Hepatic stellate cell (primary cell): ENCODE measurements around the gene GRK3.
"Not testable (repeated sequence)": the region's sequence is repeated elsewhere in the genome, so short reads cannot be mapped to it uniquely, and the experiment has no call there.

Source experiments
- DNase-seq: peaks from one replicate; pipeline ENCODE4 v3.0.0; 2011; ENCODE audit warnings: low spot score

The GRK3 gene

DNA sequence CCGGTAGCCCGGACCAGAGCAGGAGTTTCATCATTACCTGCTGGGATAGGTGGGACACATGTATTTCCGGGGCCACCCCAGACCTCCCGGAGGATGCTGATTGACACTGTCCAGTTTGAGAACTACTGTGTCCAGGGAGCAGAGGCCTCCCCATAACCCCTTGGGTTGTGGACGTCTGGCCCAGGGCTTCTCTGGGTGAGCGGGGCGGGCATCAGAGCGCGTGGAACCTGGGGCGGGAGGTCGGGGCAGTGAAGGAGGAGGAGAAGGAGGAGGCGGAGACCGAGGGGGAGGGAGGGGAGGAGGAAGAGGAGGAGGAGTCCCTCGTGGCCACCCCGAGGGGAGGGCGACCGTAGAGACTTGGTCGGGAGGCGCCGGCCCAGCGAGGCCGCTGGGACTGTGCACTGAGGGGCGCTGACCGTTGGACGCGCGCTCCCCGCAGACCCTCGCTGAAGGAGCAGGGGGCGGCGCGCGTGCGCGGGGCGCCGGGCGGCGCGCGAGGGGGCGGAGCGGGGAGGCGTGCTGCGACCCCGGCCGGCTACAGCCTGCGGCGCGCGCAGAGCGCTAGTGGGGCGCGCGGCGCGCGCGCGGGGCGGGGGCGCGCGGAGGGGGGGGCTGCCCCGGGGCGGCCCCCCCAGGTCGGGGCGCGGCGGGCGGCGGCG is at the start of gene GRK3:
Gene GRK3, plus strand, starts transcription at position 356 of the 659 bp plus-strand sequence. CDS start 366 bp downstream, outside the sequence.
- peak; percentile 35 for DNase-seq

DNA sequence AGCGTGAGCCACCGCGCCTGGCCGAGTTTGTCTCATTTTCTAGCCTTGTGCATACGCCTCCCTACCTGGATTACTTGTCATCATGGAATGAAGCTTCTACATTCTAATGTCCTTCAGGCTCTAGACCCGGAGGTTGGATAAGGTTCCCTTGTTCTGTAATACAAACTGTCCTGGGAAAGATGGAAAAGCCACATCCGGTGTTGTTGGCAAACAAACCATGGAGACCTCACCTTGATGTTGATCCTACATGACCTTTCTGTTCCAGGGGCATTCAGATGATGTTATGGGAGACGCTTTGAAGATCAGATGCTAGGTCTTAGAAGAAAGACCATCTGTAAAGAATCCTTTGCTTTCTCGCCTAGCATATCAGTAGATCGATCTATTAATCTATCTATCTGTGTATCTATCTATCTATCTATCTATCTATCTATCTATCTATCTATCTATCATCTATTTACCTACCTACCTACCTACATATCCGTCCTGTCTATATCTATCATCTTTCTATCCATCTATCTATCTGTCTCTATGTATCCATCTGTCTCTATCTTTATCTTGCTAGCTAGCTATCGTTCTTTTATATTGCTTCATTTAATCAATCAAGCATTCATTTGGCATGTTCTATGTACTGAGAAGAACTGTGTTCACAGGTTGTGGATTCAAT is 46.3 kb upstream of the GRK3 start:
- DNase-seq, result no peak

DNA sequence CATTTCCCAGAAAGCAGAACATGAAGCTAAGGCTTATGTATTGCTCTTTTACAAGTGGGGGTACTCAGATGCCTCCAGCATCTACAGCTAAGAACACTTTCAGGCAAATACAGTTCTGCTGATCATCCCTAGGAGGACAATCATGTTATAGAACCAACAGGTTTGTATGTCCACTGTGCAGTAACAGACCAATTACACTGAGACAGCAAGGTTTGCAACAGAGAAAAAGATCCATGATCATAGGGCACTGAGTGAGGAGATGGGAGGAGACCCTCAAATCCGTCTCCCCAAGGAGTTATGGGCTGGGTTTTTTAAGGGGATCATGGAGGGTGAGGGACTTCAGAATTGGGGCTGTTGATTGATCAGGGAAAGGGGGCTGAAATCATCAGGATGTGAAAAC is 39.1 kb upstream of the GRK3 start:
- DNase-seq, result no peak

DNA sequence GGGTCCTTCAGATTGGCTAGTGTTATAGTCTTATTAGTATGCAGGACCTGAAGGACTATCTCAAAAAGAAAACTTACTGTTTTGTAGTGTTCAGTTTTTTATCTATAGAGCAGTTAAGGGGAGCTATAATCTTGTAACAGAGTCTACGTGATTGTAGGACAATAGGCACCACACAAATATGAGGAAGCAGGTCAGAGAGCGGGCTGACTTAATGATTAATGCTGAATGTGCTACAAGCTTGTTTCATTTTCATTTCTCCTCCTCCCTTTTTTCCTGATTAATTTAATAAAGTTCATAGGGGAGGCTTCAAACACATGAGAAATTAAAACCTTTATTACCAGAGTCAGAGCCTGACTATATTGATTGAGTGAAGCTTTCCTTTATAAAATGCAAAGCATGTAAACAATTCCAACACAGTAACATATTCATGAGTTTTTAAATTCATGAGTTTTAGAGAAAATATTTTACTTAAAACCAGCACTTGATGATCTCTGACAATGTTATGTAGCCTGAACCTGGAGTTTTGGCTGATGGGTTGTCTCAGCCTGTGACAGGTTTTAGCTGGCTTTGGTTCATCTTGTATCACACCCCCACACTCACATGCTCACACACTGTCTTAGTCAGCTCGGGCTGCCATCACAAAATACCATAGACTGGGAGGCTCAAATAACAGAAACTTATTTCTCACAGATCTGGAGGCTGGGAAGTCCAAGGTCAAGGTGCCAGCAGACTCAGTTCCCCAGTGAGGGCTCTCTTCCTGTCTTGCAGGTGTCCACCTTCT is 38.5 kb upstream of the GRK3 start:
- DNase-seq, result not testable (repeated sequence)

DNA sequence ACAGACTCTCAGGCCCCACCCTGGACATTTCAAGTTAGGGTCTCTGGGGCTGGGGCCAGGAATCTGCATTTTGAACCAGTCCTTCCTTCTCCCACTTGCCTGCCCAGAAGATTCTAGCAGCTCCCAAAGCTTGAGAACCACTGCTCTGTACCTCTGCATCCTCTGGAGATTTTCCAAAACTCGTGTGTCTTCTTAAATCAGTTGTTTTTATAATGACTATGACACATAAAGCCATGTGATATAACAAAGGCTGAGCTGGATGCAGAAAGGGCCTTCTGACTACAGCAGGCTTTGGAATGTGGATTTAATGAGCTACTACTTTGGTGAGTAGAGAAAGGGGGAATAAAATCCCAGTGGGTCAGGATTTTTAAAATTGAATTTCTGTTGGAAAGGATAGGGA is 37.5 kb upstream of the GRK3 start:
- peak; percentile 11 for DNase-seq

DNA sequence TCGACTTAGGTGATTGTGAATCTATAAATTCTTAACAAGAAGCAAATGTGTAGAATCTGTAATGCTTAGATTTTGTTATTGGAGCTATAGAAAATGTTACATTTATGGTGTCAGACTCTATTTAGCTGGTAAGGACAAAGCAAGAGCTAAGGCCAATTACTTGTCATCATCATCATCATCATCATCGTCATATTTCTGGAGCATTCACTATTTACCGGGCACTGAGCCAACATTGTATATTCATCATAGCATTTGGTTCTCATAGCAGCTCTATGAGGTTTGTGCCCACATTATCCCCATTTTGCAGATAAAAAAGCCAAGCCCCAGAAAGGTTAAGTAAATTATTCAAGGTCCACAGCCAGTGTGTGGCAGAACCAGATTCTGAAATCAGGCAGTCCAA is 36.4 kb upstream of the GRK3 start:
- DNase-seq, result not testable (repeated sequence)

DNA sequence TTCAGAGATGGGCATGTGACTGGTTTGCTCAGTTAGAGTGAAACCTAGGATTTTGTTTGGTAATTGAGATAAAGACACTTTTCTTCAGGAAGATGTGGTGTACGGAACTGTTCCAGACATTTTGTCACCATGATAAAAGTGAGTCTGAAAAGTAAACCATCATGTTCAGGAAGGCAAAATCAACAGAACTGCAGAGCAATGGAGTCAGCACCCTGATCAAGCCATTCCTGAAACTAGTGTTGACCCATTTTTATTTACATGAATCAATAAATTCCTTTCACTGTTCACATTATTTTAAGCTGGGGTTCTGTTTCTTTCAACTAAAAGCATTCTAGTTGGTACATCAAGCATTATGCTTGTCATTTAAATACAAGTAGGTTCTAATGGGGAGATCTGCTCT is 35.4 kb upstream of the GRK3 start:
- DNase-seq, result not testable (repeated sequence)

DNA sequence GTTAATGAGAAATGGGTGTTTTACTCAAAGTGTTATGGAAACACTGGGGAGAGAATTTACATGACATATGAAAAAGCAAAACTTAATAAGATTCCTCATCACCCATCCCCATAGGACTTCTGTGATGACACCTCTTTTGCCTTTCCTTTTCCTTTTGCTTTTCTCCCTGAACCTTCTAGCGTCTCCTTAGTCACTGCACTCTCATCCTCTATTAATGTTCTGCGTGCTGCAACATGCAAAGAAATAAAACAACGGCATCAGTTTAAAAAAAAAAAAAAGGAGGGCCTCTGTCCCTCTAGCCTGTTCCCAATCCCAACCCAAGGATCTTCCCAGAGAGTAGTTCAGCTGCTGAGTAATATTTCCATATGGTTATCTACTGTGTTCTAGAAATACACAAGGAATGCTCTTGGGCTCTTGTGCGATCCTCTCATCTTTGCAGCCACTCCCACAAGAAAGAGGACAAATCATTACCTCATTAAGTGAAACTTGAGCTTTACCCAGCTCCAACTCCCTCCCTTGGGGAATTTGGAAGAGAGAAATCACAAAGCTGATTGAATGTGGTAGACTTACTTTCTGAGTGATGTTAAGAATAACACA is 34.8 kb upstream of the GRK3 start:
- DNase-seq, result not testable (repeated sequence)

DNA sequence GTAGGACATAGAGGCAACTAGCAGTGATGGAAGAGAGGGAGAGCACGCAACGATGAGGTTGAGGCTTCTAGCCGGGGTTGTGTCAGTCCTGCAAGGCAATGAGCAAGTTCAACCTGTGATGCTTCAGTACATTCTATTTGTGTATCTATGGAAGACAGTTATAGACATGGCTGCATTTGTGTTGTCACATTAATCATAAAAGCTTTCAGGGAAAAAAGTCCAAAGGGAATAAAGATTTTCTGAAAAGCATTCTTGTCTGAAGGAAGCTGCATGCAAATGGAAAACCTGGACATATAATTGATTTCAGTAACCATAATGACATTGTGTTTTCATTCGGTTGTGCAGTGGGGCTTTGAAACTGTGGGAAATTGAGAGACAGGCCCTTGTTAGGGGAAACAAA is 32.8 kb upstream of the GRK3 start:
- DNase-seq, result not testable (repeated sequence)

DNA sequence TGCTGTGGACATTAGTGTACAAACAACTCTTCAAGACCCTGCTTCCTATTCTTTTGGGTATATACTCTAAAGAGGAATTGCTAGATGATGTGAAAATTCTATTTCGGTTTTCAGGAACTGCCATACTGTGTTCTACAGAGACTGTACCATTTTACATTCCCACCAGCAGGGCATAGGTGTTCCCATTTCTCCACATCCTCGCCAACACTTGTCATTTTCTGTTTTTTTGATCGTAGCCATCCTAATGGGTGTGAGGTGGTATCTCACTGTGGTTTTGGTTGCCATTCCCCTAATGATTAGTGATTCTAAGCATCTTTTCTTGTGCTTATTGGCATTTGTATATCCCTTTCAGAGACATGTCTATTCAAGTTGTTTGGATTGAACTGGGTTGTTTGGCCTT is 29.8 kb upstream of the GRK3 start:
- DNase-seq, result no peak

DNA sequence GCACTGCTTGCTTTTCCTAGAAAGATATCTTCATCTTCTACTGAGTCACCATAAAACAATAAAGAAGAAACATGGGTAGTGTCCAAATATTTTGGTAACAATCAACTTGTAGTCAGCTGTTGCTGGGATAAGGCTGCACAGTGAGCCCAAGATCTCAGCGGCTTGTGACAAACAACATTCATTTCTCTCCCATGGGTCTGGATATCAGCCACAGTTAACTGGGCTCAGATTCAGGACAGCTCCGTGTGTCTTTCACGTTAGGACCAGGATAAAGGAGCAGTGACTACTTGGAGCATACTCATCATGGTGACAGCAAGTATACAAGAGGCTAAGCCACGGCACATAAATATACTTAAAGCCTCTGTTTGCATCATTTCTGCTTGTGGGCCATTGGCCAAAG is 27.9 kb upstream of the GRK3 start:
- no peak for DNase-seq

DNA sequence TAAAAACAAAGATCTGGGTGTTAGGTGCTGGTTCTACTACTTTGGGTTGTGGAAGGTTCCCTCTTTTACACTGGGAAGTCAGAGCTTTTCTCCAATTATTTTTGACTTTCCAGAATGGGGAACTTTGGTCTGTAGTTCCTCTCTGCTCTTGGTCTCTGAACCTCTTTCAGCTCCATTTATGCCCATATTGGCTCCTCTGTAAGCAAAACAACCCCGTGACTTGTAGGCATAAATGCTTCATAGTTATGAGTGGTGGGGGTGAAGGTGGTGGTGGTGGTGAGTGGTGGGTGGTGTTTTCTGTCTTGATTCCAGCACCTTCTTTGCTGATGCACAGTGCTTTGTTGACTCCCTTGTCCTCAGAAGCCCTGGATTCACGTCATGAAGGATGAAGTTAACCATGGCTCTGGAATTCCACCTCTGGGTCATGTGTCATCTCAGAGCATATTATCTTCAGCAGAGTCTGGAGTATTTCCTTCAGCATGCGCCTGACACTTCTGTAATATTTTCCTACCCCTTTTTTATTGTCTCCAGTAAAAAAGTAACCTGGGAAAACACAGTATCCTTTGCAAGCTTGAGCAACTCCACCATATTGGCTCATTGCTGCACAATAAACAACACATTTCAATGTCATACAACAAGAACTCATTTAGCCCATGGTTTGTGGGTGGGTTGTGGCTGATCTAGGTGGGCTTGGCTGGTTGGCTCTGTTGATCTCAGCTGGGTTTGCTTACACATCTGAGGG is 24.1 kb upstream of the GRK3 start:
- no peak for DNase-seq

DNA sequence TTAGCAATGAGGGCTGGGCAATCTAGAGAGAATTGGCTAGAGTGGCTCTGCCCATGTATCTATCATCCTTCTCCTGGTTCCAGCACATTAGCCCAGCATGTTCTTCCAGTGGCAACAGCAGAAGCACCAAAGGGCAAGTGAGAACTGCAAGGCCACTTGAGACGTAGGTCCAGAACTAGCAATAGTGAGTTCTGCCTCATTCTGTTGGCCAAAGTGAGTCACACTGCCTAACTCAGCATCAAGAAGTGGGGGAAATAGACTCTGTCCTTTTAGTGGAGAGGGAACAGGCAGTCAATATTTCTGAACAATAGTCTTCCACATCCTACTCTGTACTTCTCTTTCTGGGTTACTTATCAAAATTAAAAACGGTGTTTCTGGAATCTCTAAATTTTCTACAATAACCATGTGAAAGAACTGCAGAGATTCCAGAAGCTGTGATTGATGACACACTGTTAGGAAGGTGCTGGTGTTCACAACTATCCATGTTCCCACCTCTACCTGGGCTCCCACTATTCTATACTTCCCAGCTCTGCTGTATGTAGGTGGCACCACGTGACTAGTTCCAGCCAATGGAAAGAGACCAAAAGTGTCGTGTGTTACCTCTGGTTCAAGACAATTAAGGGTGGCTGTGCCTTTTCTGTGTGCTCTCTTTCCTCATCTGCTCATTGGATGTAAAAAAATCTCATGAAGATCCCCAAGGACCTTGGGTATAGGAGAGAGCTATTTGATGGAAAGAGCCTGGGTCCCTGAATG is 23.4 kb upstream of the GRK3 start:
- DNase-seq, result no peak

DNA sequence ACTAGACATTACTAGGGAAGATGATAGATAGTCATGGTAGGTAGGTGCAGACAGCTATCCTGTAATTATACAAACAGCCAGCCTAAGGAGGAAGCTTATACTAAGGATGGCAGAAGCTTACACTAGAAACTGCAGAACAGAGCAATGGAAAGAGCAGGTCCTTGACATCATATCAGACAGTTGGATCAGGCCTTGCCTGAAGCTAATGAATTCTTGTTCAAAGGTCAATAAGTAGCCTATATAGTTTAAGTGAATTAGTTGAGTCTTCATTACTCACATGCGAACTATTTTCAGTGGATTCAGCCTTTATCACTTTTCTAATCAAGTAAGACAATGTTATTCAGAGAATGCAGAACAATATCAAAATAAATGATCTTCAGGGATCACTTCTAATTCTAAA is 22.3 kb upstream of the GRK3 start:
- no peak for DNase-seq

DNA sequence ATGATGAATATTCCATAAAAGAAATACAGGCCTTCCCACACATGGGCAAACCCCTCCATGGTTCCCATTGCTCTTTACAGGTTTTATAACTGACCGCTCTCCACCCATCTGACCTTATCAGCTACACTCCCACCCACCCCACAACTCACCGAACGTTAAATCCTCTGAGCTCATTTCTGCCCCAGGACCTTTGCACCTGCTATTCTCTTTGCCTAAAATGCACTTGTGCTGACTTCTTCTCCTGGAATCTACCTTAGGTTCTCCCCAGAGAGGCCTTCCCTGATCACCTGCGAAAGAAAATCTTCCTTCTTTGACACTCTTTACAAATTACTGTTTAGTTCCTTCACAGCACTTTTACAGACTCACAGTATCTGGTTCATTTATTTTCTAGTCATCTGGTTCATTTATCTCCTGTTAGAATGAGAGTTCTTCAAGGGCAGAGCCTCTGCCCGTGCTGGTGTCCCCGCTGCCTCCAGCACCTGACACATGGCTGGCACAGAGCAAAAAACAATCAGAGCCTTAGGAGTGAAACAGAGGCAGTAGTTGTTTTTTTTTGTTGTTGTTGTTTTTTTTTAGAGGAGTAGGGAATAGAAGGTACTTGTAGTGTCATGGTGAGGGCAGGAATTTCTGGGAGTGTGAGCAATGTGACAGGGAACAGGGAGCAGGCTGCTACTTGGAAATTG is 21.6 kb upstream of the GRK3 start:
- no peak for DNase-seq

DNA sequence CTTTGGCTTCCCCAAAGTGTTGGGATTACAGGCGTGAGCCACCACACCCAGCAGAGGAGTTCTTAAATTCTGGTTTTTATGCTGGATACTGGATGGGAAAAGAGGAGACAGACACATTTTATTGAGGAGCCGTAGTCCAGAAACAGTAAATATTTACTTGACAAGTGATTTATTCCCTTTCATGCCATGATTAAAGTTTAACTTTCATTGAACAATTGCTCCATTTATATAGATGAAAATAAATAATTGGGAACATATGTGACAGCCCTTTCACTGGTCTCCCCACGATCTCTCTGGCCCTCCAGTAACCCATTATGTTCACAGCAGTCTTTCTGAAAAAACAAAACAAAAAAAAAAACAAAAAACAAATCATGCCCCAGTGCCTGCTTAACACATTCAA is 19.3 kb upstream of the GRK3 start:
- DNase-seq, result no peak

DNA sequence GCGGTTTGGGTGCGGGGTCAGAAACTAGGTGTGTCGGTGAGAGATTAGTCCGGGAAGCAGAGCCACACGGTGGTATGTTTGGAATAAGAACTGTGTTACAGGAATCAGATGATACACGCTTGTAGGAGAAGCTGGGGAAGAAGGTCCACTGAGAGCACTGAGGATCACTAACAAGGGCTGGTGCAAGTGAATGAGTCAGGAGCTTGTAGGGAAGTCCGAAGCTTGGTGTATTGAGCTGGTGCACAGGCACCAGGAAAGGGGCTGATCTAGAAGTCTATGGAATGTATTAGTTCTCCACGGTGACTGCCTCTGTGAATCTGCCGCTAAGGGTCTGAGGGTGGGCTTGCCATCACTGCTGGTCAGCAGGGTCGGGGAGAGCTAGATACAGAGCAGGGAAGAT is 18.8 kb upstream of the GRK3 start:
- no peak for DNase-seq

DNA sequence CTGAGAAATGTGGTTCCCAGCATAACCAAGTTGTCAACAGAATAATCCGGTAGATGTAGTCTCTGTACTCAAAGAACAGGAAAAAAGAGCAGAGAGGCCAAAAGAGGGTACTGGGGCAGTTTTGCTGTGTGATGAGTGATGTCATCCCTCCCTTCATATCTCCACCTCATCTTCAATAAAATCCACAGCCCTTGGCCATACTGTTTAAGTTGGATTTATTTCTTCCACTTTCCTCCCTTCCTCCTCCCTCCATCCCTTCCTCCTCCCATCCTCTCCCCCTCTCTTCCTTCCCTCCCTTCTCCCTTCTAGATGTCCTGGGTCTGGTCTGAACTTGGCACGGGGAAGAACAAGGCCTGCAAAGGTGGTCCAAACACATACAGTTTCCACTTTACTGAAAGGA is 18.2 kb upstream of the GRK3 start:
- DNase-seq, result no peak

DNA sequence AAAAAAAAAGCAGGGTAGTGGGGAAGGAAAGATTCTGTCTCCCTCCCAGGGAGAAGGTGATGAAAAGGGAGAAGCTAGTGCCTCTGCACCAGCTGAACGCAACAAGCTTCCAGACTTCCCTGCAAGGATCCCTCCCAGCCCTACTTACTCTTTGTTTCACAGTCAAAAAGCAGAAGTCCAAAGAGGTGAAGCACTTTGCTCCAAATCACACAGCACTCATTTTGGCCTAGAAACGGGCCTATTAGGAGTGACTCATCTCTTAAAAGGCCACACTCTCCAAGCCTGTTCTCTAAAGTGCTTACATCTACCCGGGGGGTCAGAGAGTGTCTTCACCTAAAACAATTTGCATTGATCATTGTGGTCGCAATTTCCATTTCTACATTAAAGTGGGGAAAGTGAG is 17.7 kb upstream of the GRK3 start:
- DNase-seq, result no peak

DNA sequence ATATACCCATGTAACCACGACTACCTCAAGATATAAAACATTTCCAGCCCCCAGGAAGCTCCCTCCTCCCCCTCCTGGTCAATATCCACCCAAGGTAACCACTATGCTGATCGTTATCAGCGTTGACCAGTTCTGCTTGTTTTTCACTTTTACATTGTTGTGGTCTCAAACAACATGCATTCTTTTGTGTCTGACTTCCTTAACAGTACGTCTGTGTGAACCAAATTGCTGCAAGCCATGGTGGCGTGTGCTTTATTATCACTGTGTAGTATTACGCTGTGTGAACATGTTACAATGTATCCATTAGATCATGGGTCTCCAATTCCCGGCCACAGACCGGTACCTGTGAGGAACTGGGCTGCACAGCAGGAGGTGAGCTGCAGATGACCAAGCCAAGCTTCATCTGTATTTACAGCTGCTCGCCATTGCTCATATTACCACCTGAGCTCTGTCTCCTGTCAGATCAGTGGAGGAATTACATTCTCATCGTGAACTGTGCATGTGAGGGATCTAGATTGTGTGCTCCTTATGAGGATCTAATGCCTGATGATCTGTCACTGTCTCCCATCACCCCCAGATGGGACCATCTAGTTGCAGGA is 15.5 kb upstream of the GRK3 start:
- no peak for DNase-seq
